ENCODE data around the gene TRIAP1.
"Not testable (repeated sequence)": the region's sequence is repeated elsewhere in the genome, so short reads cannot be mapped to it uniquely, and the experiment has no call there.

The TRIAP1 gene

GRCh38 chr12:120468325-120468820 lies 22.2 kb upstream of the TRIAP1 start:
- DNase-seq = no peak

GRCh38 chr12:120467439-120467838 lies 21.3 kb upstream of the TRIAP1 start:
- DNase-seq = no peak

- DNase-seq = peak; percentile 20
Observed at GRCh38 chr12:120466560-120467315, 20.6 kb upstream of the TRIAP1 start.

GRCh38 chr12:120465756-120466155 lies 19.6 kb upstream of the TRIAP1 start:
- DNase-seq = no peak

GRCh38 chr12:120463712-120464111 lies 17.5 kb upstream of the TRIAP1 start:
- DNase-seq = no peak

DNA sequence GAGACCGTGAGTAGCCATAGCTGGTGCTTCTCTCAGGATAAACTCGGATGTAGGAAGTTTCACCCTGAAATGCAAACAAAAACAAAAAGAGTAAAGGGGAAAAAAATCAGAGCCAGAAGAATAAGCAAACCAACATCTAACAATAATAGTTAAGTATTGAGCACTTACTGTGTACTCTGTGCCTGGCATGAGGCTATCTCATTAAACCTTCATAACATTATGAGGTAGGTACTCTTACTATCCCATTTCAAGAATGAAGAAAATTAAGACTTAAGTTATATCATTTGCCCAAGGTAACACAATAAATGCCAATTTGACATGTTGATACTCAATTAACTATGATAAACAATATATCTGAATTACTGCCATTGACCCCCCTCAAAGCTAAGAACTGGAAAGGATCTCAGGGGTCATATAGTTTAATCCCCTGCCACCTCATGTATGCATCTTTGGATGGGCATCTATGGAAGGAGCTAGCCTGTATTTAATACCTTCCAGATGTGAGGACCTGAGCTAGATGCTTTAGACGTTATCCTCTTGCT lies 16.0 kb upstream of the TRIAP1 start:
- no peak for DNase-seq

DNA sequence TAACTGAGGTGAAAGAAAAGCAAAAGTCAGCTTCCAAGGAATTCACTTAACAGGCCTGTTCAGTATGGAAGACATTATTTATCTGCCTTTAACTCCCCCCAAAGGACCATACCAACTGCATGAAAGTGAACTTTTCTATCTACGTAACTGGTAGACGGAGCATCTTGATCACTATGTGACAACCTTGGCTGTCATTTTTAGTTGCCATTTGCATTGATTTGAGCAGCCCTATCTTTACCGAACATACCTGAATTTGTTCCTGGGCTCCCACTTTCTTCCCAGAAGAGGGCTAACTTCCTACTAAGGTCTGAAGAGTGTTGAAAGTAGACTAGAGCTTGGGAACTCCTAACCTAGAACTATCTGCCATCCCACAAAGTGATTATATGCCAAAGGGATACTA lies 14.0 kb upstream of the TRIAP1 start:
- no peak for DNase-seq

DNA sequence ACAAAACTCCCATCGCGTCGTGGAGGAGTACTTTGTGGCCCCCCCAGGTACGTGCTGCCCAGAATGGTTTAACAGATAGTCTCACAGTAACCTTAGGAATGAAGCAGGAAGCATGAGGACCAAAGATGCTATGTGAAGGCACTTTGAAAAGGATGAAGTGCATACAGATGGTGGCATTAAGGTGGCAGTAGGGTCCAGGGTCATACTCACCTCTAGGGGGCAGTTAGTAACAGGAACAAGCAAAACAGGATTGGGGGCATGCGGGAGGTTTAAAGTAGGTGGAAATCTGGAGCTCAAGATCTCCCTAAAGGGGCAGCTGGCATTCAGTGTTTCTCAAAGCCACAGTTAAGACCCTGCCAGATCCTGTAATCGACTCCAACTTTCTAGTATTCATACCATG lies 10.9 kb upstream of the TRIAP1 start:
- DNase-seq = no peak

DNA sequence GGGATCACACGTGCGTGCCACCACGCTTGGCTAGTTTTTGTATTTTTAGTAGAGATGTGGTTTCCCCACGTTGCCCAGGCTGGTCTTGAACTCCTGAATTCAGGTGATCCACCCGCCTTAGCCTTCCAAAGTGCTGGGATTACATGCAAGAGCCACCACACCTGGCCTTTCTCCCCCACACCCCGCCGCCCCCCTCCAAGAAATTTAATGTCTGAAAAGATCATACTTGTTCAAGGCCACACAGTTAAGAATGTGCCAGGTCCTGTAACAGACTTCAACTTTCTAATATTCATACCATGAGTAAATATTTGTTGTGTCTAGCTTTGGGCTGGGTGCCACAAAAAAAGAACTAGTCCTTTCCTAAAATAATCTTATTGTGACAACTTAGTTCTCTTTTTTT lies 9.1 kb upstream of the TRIAP1 start:
- no peak for DNase-seq

- DNase-seq = peak; percentile 46
Observed at GRCh38 chr12:120453977-120454376, 7.8 kb upstream of the TRIAP1 start.

DNA sequence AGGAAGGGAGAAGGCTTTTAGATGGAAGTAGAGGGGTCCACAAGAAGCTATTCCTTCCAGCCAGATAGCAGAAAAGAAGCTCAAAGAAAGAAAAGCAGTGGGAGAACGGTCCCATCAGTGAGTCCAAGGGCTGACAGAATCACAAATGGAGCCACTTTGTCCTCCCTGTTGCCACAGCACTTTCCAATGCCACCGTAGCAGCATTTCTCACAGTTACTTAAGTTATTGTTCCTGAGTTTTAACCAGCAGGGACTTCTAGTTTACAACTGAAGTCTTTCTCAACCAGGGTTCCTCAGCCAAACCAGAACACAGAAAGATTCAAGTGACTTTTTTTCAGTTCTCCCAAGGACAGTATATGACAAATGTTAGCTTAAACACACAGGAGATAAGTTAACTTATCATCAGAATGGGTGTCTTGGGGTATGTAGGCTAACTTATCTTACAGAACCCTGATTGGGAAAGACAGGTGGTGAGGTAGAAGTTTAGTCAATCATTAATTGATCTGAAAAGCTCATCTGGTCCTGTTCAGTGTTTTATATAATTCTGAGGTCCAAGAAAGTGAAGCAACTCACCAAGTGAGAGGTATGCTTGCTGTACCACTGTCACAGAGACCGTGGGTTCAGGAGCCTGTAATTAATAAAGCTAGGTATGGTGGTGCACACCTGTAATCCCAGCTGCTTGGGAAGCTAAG lies 7.0 kb upstream of the TRIAP1 start:
- no peak for DNase-seq

- DNase-seq = not testable (repeated sequence)
Observed at GRCh38 chr12:120452524-120452923, 6.3 kb upstream of the TRIAP1 start.

DNA sequence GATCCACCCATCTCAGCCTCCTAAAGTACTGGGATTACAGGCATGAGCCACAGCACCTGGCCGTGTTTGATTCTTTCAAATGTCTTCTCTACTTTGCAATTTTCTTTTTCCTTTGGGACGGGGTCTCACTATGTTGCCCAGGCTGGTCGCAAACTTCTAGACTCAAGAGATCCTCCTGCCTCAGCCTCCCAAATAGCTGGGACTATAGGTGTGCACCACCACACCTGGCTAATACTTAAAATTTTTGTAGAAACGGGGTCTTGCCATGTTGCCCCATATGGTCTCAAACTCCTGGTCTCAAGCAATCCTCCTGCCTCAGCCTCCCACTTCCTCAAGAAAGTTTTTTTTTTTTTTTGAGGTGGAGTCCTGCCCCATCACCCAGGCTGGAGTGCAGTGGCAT lies 1.8 kb upstream of the TRIAP1 start:
- DNase-seq = no peak

GRCh38 chr12:120446844-120447178 lies 627 bp upstream of the TRIAP1 start:
- DNase-seq = not testable (repeated sequence)

- no peak for DNase-seq
Observed at GRCh38 chr12:120444676-120445075, 1.5 kb downstream of the TRIAP1 start.

- peak; percentile 24 for DNase-seq
Observed at GRCh38 chr12:120439646-120440247, 6.4 kb downstream of the TRIAP1 start.

DNA sequence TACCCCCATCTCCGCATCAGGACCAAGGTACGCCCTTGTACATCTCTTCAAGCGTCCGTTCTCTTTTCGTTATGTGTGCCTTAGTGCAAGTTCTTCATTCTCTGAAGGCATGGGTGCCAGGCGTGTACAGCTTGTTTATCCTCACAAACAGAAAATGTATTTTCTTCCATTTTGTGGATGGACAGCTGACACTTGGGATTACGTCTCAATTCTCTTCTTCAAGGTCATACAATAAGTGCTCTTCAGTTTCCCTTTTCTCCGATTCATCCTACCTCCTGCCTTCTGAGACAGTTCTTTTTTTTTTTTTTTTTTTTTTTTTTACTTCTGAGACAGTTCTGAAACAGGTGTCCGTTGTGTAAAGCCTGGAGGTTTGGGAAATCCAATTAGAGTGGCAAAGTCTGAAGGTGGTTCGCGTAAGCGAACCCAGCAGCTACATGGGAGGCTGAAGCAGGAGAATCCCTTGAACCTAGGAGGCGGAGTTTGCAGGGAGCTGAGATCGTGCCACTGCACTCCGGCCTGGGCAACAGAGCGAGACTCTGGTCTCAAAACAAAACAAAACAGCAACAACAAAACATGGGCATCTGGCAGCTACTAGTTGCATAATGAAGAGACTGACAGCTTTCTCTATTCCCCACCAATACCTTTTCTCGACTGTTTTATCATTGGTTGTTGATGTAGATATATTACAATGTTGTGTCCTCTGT lies 7.5 kb downstream of the TRIAP1 start:
- DNase-seq = no peak

GRCh38 chr12:120437735-120438494 lies 8.3 kb downstream of the TRIAP1 start, which contains the start of gene COX6A1:
Gene COX6A1, plus strand, starts transcription at chr12:120438113. Its CDS starts 14 bp downstream, at chr12:120438127.
- DNase-seq = peak; percentile 96

GRCh38 chr12:120432772-120433525 lies 13.2 kb downstream of the TRIAP1 start:
- DNase-seq = no peak

GRCh38 chr12:120429368-120429767 lies 16.8 kb downstream of the TRIAP1 start:
- no peak for DNase-seq

GRCh38 chr12:120428597-120429229 lies 17.5 kb downstream of the TRIAP1 start:
- DNase-seq = no peak

Data from NCI-H1694 treated with DMSO at 0.1 percent for 48 hours (cell line).